ENCODE measurements around the gene ZBTB47.

Gene ZBTB47

GRCh38 chr3:42663581-42664437, 10.3 kb downstream of the ZBTB47 start:
- no peaks in the 10 kb centered on the region for H3K79me1 ChIP-seq (ENCODE audit: low read length)
- H3K27me3 ChIP-seq (ENCODE audit: insufficient read depth, low read length), result no peaks in the 10 kb centered on the region
- H3K4me2 ChIP-seq (ENCODE audit: low read length), result no peak overlapping the region
- no peak overlapping the region for H4K91ac ChIP-seq (ENCODE audit: low read depth, low read length)
- no peak overlapping the region for H2BK5ac ChIP-seq (ENCODE audit: low read depth, low read length, poor library complexity)
- DNase-seq, result no peak
- H3K9me3 ChIP-seq (ENCODE audit: insufficient read depth, low read depth, low read length), result no peaks in the 10 kb centered on the region
- no peaks in the 10 kb centered on the region for H3K79me2 ChIP-seq (ENCODE audit: control insufficient read depth, insufficient read depth, low read length, poor library complexity)
- no peak overlapping the region for H3K4me3 ChIP-seq (ENCODE audit: low read depth, low read length)
- no peak overlapping the region for H3K23ac ChIP-seq (ENCODE audit: low read length)
- H3K9ac ChIP-seq (ENCODE audit: low read length), result no peak overlapping the region
- no peak overlapping the region for H3K27ac ChIP-seq (ENCODE audit: low read depth, low read length)
- no peak overlapping the region for H2AK5ac ChIP-seq (ENCODE audit: low read length)
- no peak overlapping the region for H3K14ac ChIP-seq (ENCODE audit: low read length)
- no peak overlapping the region for H4K8ac ChIP-seq (ENCODE audit: low read depth, low read length)
- H2AFZ ChIP-seq (ENCODE audit: insufficient read depth, low read length, poor library complexity), result no peak overlapping the region
- WGBS (ENCODE audit: extremely low coverage, insufficient coverage, insufficient read length), result no CpG with 5 or more reads among the region's 38 CpGs
- H3K36me3 ChIP-seq (ENCODE audit: control insufficient read depth in 1 of 2, insufficient read depth in 2 of 2, low read length in 2 of 2), result peaks cover 3 to 17% of the 10 kb centered on the region in 2 experiments
- no peaks in the 10 kb centered on the region for H3K4me1 ChIP-seq (ENCODE audit: control insufficient read depth in 1 of 2, insufficient read depth in 2 of 2, low read length in 2 of 2)
- H3K18ac ChIP-seq (ENCODE audit: low read length), result no peak overlapping the region
- H2BK120ac ChIP-seq (ENCODE audit: insufficient read depth, low read length, poor library complexity), result no peak overlapping the region
- no peak overlapping the region for H3K4ac ChIP-seq (ENCODE audit: low read depth, low read length)
- H4K12ac ChIP-seq (ENCODE audit: low read depth, low read length), result no peak overlapping the region
- H2BK12ac ChIP-seq (ENCODE audit: low read length), result no peak overlapping the region

GRCh38 chr3:42664438-42664803, 10.9 kb downstream of the ZBTB47 start:
- H3K23ac ChIP-seq (ENCODE audit: low read length), result no peak overlapping the region
- no peak overlapping the region for H2AK5ac ChIP-seq (ENCODE audit: low read length)
- H3K4me1 ChIP-seq (ENCODE audit: control insufficient read depth in 1 of 2, insufficient read depth in 2 of 2, low read length in 2 of 2), result no peaks in the 10 kb centered on the region
- no peak overlapping the region for H3K4me2 ChIP-seq (ENCODE audit: low read length)
- H3K9ac ChIP-seq (ENCODE audit: low read length), result no peak overlapping the region
- H3K79me2 ChIP-seq (ENCODE audit: control insufficient read depth, insufficient read depth, low read length, poor library complexity), result no peaks in the 10 kb centered on the region
- peaks cover 0 to 14% of the 10 kb centered on the region in 2 experiments for H3K36me3 ChIP-seq (ENCODE audit: control insufficient read depth in 1 of 2, insufficient read depth in 2 of 2, low read length in 2 of 2)
- no peak overlapping the region for H3K4me3 ChIP-seq (ENCODE audit: low read depth, low read length)
- peaks cover 2% of the 10 kb centered on the region for H3K9me3 ChIP-seq (ENCODE audit: insufficient read depth, low read depth, low read length)
- no peak overlapping the region for H2AFZ ChIP-seq (ENCODE audit: insufficient read depth, low read length, poor library complexity)
- H3K4ac ChIP-seq (ENCODE audit: low read depth, low read length), result no peak overlapping the region
- no peak overlapping the region for H4K8ac ChIP-seq (ENCODE audit: low read depth, low read length)
- H3K79me1 ChIP-seq (ENCODE audit: low read length), result no peaks in the 10 kb centered on the region
- H4K12ac ChIP-seq (ENCODE audit: low read depth, low read length), result no peak overlapping the region
- no peak overlapping the region for H4K91ac ChIP-seq (ENCODE audit: low read depth, low read length)
- H3K27ac ChIP-seq (ENCODE audit: low read depth, low read length), result no peak overlapping the region
- H3K14ac ChIP-seq (ENCODE audit: low read length), result no peak overlapping the region
- no peaks in the 10 kb centered on the region for H3K27me3 ChIP-seq (ENCODE audit: insufficient read depth, low read length)
- no peak overlapping the region for H3K18ac ChIP-seq (ENCODE audit: low read length)
- DNase-seq, result no peak
- no peak overlapping the region for H2BK120ac ChIP-seq (ENCODE audit: insufficient read depth, low read length, poor library complexity)
- no peak overlapping the region for H2BK12ac ChIP-seq (ENCODE audit: low read length)
- H2BK5ac ChIP-seq (ENCODE audit: low read depth, low read length, poor library complexity), result no peak overlapping the region
- WGBS (ENCODE audit: extremely low coverage, insufficient coverage, insufficient read length), result no CpG with 5 or more reads among the region's 19 CpGs

GRCh38 chr3:42665050-42665878, 11.8 kb downstream of the ZBTB47 start:
- no peaks in the 10 kb centered on the region for H3K79me1 ChIP-seq (ENCODE audit: low read length)
- H3K79me2 ChIP-seq (ENCODE audit: control insufficient read depth, insufficient read depth, low read length, poor library complexity), result no peaks in the 10 kb centered on the region
- H4K91ac ChIP-seq (ENCODE audit: low read depth, low read length), result no peak overlapping the region
- H4K8ac ChIP-seq (ENCODE audit: low read depth, low read length), result no peak overlapping the region
- H2BK12ac ChIP-seq (ENCODE audit: low read length), result no peak overlapping the region
- H3K36me3 ChIP-seq (ENCODE audit: control insufficient read depth in 1 of 2, insufficient read depth in 2 of 2, low read length in 2 of 2), result peaks cover 0 to 9% of the 10 kb centered on the region in 2 experiments
- no peak overlapping the region for H3K9ac ChIP-seq (ENCODE audit: low read length)
- H3K9me3 ChIP-seq (ENCODE audit: insufficient read depth, low read depth, low read length), result peaks cover 2% of the 10 kb centered on the region
- no peaks in the 10 kb centered on the region for H3K4me1 ChIP-seq (ENCODE audit: control insufficient read depth in 1 of 2, insufficient read depth in 2 of 2, low read length in 2 of 2)
- H3K4ac ChIP-seq (ENCODE audit: low read depth, low read length), result no peak overlapping the region
- WGBS (ENCODE audit: extremely low coverage, insufficient coverage, insufficient read length), result no CpG with 5 or more reads among the region's 15 CpGs
- no peaks in the 10 kb centered on the region for H3K27me3 ChIP-seq (ENCODE audit: insufficient read depth, low read length)
- no peak overlapping the region for H4K12ac ChIP-seq (ENCODE audit: low read depth, low read length)
- H2AFZ ChIP-seq (ENCODE audit: insufficient read depth, low read length, poor library complexity), result no peak overlapping the region
- H2AK5ac ChIP-seq (ENCODE audit: low read length), result no peak overlapping the region
- no peak overlapping the region for H3K18ac ChIP-seq (ENCODE audit: low read length)
- H3K23ac ChIP-seq (ENCODE audit: low read length), result no peak overlapping the region
- no peak for DNase-seq
- H2BK120ac ChIP-seq (ENCODE audit: insufficient read depth, low read length, poor library complexity), result no peak overlapping the region
- no peak overlapping the region for H3K4me2 ChIP-seq (ENCODE audit: low read length)
- no peak overlapping the region for H3K4me3 ChIP-seq (ENCODE audit: low read depth, low read length)
- H2BK5ac ChIP-seq (ENCODE audit: low read depth, low read length, poor library complexity), result no peak overlapping the region
- no peak overlapping the region for H3K27ac ChIP-seq (ENCODE audit: low read depth, low read length)
- H3K14ac ChIP-seq (ENCODE audit: low read length), result no peak overlapping the region

GRCh38 chr3:42666022-42666421, 12.5 kb downstream of the ZBTB47 start:
- Histone ChIP-seq H3K23ac (ENCODE audit: low read length) (no peak overlapping the region), H3K4me3 (ENCODE audit: low read depth, low read length) (no peak overlapping the region), H3K18ac (ENCODE audit: low read length) (no peak overlapping the region), H4K12ac (ENCODE audit: low read depth, low read length) (no peak overlapping the region), H3K79me2 (ENCODE audit: control insufficient read depth, insufficient read depth, low read length, poor library complexity) (no peaks in the 10 kb centered on the region), H3K4ac (ENCODE audit: low read depth, low read length) (no peak overlapping the region), H3K4me2 (ENCODE audit: low read length) (no peak overlapping the region), H3K27me3 (ENCODE audit: insufficient read depth, low read length) (no peaks in the 10 kb centered on the region), H4K91ac (ENCODE audit: low read depth, low read length) (no peak overlapping the region), H3K27ac (ENCODE audit: low read depth, low read length) (no peak overlapping the region), H2BK5ac (ENCODE audit: low read depth, low read length, poor library complexity) (no peak overlapping the region), H3K9ac (ENCODE audit: low read length) (no peak overlapping the region), H2AK5ac (ENCODE audit: low read length) (no peak overlapping the region), H4K8ac (ENCODE audit: low read depth, low read length) (no peak overlapping the region), H2BK12ac (ENCODE audit: low read length) (no peak overlapping the region), H3K36me3 (ENCODE audit: control insufficient read depth in 1 of 2, insufficient read depth in 2 of 2, low read length in 2 of 2) (peaks cover 0 to 8% of the 10 kb centered on the region in 2 experiments), H3K9me3 (ENCODE audit: insufficient read depth, low read depth, low read length) (peaks cover 4% of the 10 kb centered on the region), H2AFZ (ENCODE audit: insufficient read depth, low read length, poor library complexity) (no peak overlapping the region), H3K79me1 (ENCODE audit: low read length) (no peaks in the 10 kb centered on the region), H2BK120ac (ENCODE audit: insufficient read depth, low read length, poor library complexity) (no peak overlapping the region), H3K4me1 (ENCODE audit: control insufficient read depth in 1 of 2, insufficient read depth in 2 of 2, low read length in 2 of 2) (no peaks in the 10 kb centered on the region), H3K14ac (ENCODE audit: low read length) (no peak overlapping the region)
- WGBS (ENCODE audit: extremely low coverage, insufficient coverage, insufficient read length), result no CpG with 5 or more reads among the region's 8 CpGs
- no peak for DNase-seq
